Measurements from ENCODE around the gene PELI2. TPM values are rescaled to one million over a fixed set of nuclear protein-coding genes. Genes with fewer than 3 reads are reported as not detected.

PELI2 gene
- total RNA-seq, 2 donors from 2014 or later, result 8.9 to 25.7 TPM

- Histone ChIP-seq H3K36me3 (no peaks in the 10 kb centered on the region), H3K9me3 (no peaks in the 10 kb centered on the region), H3K27ac (no peak overlapping the region), H3K4me3 (no peak overlapping the region), H3K27me3 (replicated peaks; ENCODE audit: insufficient read depth) (no peaks in the 10 kb centered on the region), H3K4me1 (replicated peaks) (no peaks in the 10 kb centered on the region)
- TF ChIP-seq POLR2AphosphoS5 (IDR thresholded peaks at IDR 0.05) (no peak), POLR2A (IDR thresholded peaks at IDR 0.05) (no peak)
- TF ChIP-seq, protein P1, sequence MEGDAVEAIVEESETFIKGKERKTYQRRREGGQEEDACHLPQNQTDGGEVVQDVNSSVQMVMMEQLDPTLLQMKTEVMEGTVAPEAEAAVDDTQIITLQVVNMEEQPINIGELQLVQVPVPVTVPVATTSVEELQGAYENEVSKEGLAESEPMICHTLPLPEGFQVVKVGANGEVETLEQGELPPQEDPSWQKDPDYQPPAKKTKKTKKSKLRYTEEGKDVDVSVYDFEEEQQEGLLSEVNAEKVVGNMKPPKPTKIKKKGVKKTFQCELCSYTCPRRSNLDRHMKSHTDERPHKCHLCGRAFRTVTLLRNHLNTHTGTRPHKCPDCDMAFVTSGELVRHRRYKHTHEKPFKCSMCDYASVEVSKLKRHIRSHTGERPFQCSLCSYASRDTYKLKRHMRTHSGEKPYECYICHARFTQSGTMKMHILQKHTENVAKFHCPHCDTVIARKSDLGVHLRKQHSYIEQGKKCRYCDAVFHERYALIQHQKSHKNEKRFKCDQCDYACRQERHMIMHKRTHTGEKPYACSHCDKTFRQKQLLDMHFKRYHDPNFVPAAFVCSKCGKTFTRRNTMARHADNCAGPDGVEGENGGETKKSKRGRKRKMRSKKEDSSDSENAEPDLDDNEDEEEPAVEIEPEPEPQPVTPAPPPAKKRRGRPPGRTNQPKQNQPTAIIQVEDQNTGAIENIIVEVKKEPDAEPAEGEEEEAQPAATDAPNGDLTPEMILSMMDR (IDR thresholded peaks at IDR 0.05), result no peak
- no peak for DNase-seq (ENCODE audit: low spot score)
- intact Hi-C loops (cut with DNase I), result no loop called here
- 67% methylated on average over 3 of the region's 3 CpGs for whole genome bisulfite sequencing
Observed at GRCh38 chr14:56127156-56127555, 8.9 kb downstream of the PELI2 start.

DNA sequence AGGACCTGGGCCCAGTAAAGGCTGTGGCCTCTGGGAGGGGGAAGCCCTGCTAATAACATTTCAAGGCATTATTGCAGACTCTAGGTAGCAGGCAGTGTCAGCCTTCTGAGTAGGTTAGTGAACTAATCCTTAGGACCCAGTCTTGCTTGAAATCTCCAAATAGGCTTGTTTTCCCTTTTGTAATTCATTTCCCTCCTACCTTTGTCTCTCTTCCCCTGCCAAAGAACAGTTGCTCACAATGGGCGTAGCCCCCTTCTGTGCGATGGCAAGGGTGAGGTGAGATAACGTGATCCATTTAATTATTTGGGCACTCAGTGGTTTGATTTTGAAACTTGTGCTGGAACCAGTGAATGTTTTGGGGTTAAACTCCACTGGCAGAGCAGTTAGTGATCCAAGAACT, 10.9 kb downstream of the PELI2 start:
- Histone ChIP-seq H3K27me3 (replicated peaks; ENCODE audit: insufficient read depth) (no peaks in the 10 kb centered on the region), H3K4me3 (no peak overlapping the region), H3K4me1 (replicated peaks) (no peaks in the 10 kb centered on the region), H3K36me3 (no peaks in the 10 kb centered on the region), H3K27ac (no peak overlapping the region), H3K9me3 (no peaks in the 10 kb centered on the region)
- TF ChIP-seq POLR2AphosphoS5 (IDR thresholded peaks at IDR 0.05) (no peak), POLR2A (IDR thresholded peaks at IDR 0.05) (no peak)
- TF ChIP-seq, protein P1 (IDR thresholded peaks at IDR 0.05), result no peak
- 89% methylated on average over 3 of the region's 3 CpGs for WGBS
- intact Hi-C loops (cut with DNase I), result no loop called here
- DNase-seq (ENCODE audit: low spot score), result no peak

DNA sequence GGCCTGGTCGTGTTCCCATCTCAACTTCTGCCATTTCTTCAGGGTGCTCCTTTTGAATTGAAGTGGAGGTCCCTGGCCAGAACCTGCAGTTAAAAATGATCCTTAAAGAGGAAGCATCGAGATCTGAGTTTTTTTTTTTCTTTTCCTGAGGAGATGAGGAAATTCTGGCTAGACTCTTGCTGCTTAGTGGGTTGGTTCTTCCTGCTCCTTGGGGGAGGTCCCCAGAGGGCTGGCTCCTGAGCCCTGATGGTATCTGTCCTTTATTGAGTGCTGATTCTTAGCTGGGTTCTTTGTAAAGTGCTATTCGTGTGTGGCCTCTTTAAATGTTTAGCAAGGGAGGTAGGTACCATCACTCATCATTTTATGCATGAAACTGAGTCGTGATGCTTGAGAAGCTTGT, 11.7 kb downstream of the PELI2 start:
- Histone ChIP-seq H3K27me3 (replicated peaks; ENCODE audit: insufficient read depth) (no peaks in the 10 kb centered on the region), H3K4me3 (no peak overlapping the region), H3K27ac (no peak overlapping the region), H3K36me3 (no peaks in the 10 kb centered on the region), H3K9me3 (no peaks in the 10 kb centered on the region), H3K4me1 (replicated peaks) (no peaks in the 10 kb centered on the region)
- TF ChIP-seq, protein P1 (IDR thresholded peaks at IDR 0.05), result no peak
- TF ChIP-seq POLR2AphosphoS5 (IDR thresholded peaks at IDR 0.05) (no peak), POLR2A (IDR thresholded peaks at IDR 0.05) (no peak)
- intact Hi-C loops (cut with DNase I), result no loop called here
- 38% methylated on average over 4 of the region's 4 CpGs for WGBS
- no peak for DNase-seq (ENCODE audit: low spot score)

GRCh38 chr14:56131004-56131864, 13.0 kb downstream of the PELI2 start:
- intact Hi-C loops (cut with DNase I), result no loop called here
- WGBS, result 46% methylated on average over 5 of the region's 5 CpGs
- H3K36me3 ChIP-seq, result no peaks in the 10 kb centered on the region
- no peaks in the 10 kb centered on the region for H3K4me1 ChIP-seq (replicated peaks)
- H3K27me3 ChIP-seq (replicated peaks; ENCODE audit: insufficient read depth), result no peaks in the 10 kb centered on the region
- TF ChIP-seq POLR2AphosphoS5 (IDR thresholded peaks at IDR 0.05), result no peak
- TF ChIP-seq POLR2A (IDR thresholded peaks at IDR 0.05), result no peak
- TF ChIP-seq, protein P1 (IDR thresholded peaks at IDR 0.05), result no peak
- no peaks in the 10 kb centered on the region for H3K9me3 ChIP-seq
- DNase-seq (ENCODE audit: low spot score), result no peak
- H3K27ac ChIP-seq, result no peak overlapping the region
- no peak overlapping the region for H3K4me3 ChIP-seq

All from prostate gland (tissue), 2 donors.